ENCODE data around the gene TOM1.

Gene TOM1

GRCh38 chr22:35380013-35380412 lies 80.3 kb downstream of the TOM1 start:
- no peak overlapping the region for H3K27ac ChIP-seq (replicated peaks)
- TF ChIP-seq REST (IDR thresholded peaks at IDR 0.05; ENCODE audit: insufficient replicate concordance, low read depth): no peak
- no peak for TF ChIP-seq POLR2AphosphoS5 (IDR thresholded peaks at IDR 0.05; ENCODE audit: low read depth)
- no peak for TF ChIP-seq GABPA (IDR thresholded peaks at IDR 0.05; ENCODE audit: low read depth)
- no peak for TF ChIP-seq SPI1 (IDR thresholded peaks at IDR 0.05; ENCODE audit: borderline replicate concordance, low read depth)
- TF ChIP-seq CTCF (IDR thresholded peaks at IDR 0.05; ENCODE audit: insufficient read depth, low read length): no peak
- no peaks in the 10 kb centered on the region for H3K27me3 ChIP-seq (ENCODE audit: insufficient read depth, poor library complexity, severe bottlenecking)
- DNase-seq (ENCODE audit: low read depth in 1 of 2, low spot score in 1 of 2): no peak
- H3K4me3 ChIP-seq (replicated peaks; ENCODE audit: insufficient read depth, low read length): no peak overlapping the region

- TF ChIP-seq REST (IDR thresholded peaks at IDR 0.05; ENCODE audit: insufficient replicate concordance, low read depth) (no peak), GABPA (IDR thresholded peaks at IDR 0.05; ENCODE audit: low read depth) (no peak), CTCF (IDR thresholded peaks at IDR 0.05; ENCODE audit: insufficient read depth, low read length) (no peak), POLR2AphosphoS5 (IDR thresholded peaks at IDR 0.05; ENCODE audit: low read depth) (no peak), SPI1 (IDR thresholded peaks at IDR 0.05; ENCODE audit: borderline replicate concordance, low read depth) (no peak)
- no peak within 1 kb of the TSS for H3K27ac ChIP-seq (replicated peaks)
- H3K27me3 ChIP-seq (ENCODE audit: insufficient read depth, poor library complexity, severe bottlenecking): no peaks in the 10 kb centered on the region
- peak; percentile 78 for DNase-seq (ENCODE audit: low read depth in 1 of 2, low spot score in 1 of 2)
- peak within 1 kb of the TSS; percentile 24 for H3K4me3 ChIP-seq (replicated peaks; ENCODE audit: insufficient read depth, low read length)
Measured at GRCh38 chr22:35380537-35381423, 81.1 kb downstream of the TOM1 start, which contains the start of gene HMOX1. Gene HMOX1, plus strand, starts transcription at chr22:35381096. Its CDS starts 78 bp downstream, at chr22:35381174.

GRCh38 chr22:35381424-35382009 lies 81.8 kb downstream of the TOM1 start:
- H3K4me3 ChIP-seq (replicated peaks; ENCODE audit: insufficient read depth, low read length): peak overlapping the region; percentile 24
- TF ChIP-seq GABPA (IDR thresholded peaks at IDR 0.05; ENCODE audit: low read depth): no peak
- TF ChIP-seq SPI1 (IDR thresholded peaks at IDR 0.05; ENCODE audit: borderline replicate concordance, low read depth): no peak
- TF ChIP-seq REST (IDR thresholded peaks at IDR 0.05; ENCODE audit: insufficient replicate concordance, low read depth): no peak
- no peak for TF ChIP-seq CTCF (IDR thresholded peaks at IDR 0.05; ENCODE audit: insufficient read depth, low read length)
- TF ChIP-seq POLR2AphosphoS5 (IDR thresholded peaks at IDR 0.05; ENCODE audit: low read depth): no peak
- no peak overlapping the region for H3K27ac ChIP-seq (replicated peaks)
- DNase-seq (ENCODE audit: low read depth in 1 of 2, low spot score in 1 of 2): no peak
- H3K27me3 ChIP-seq (ENCODE audit: insufficient read depth, poor library complexity, severe bottlenecking): no peaks in the 10 kb centered on the region
